ENCODE results near the gene G6PC1.
"Not testable (repeated sequence)": the region's sequence is repeated elsewhere in the genome, so short reads cannot be mapped to it uniquely, and the experiment has no call there.

The G6PC1 gene

GRCh38 chr17:42873315-42873714 lies 27.3 kb upstream of the G6PC1 start:
- in situ Hi-C loops (cut with HindIII; ENCODE audit: low sequenced_read_pairs) = no loop called here

GRCh38 chr17:42873932-42874695 lies 26.5 kb upstream of the G6PC1 start:
- in situ Hi-C loops (cut with HindIII; ENCODE audit: low sequenced_read_pairs) = not testable (repeated sequence)

GRCh38 chr17:42877037-42877436 lies 23.6 kb upstream of the G6PC1 start:
- in situ Hi-C loops (cut with HindIII; ENCODE audit: low sequenced_read_pairs) = no loop called here

GRCh38 chr17:42878123-42878880 lies 22.3 kb upstream of the G6PC1 start:
- in situ Hi-C loops (cut with HindIII; ENCODE audit: low sequenced_read_pairs) = no loop called here

GRCh38 chr17:42878924-42879595 lies 21.5 kb upstream of the G6PC1 start:
- in situ Hi-C loops (cut with HindIII; ENCODE audit: low sequenced_read_pairs) = no loop called here

GRCh38 chr17:42879596-42879985 lies 21.0 kb upstream of the G6PC1 start:
- in situ Hi-C loops (cut with HindIII; ENCODE audit: low sequenced_read_pairs) = no loop called here

GRCh38 chr17:42880776-42881310 lies 19.8 kb upstream of the G6PC1 start:
- in situ Hi-C loops (cut with HindIII; ENCODE audit: low sequenced_read_pairs) = no loop called here

- in situ Hi-C loops (cut with HindIII; ENCODE audit: low sequenced_read_pairs) = not testable (repeated sequence)
These were observed 18.9 kb upstream of the G6PC1 start for GRCh38 chr17:42881706-42882105.

GRCh38 chr17:42882166-42882565 lies 18.4 kb upstream of the G6PC1 start:
- in situ Hi-C loops (cut with HindIII; ENCODE audit: low sequenced_read_pairs) = no loop called here

- in situ Hi-C loops (cut with HindIII; ENCODE audit: low sequenced_read_pairs) = no loop called here
These were observed 16.6 kb upstream of the G6PC1 start for GRCh38 chr17:42883802-42884558.

GRCh38 chr17:42885806-42886205 lies 14.8 kb upstream of the G6PC1 start:
- in situ Hi-C loops (cut with HindIII; ENCODE audit: low sequenced_read_pairs) = not testable (repeated sequence)

- in situ Hi-C loops (cut with HindIII; ENCODE audit: low sequenced_read_pairs) = no loop called here
These were observed 14.1 kb upstream of the G6PC1 start for GRCh38 chr17:42886283-42887176.

- in situ Hi-C loops (cut with HindIII; ENCODE audit: low sequenced_read_pairs) = no loop called here
These were observed 10.8 kb upstream of the G6PC1 start for GRCh38 chr17:42889809-42890208.

GRCh38 chr17:42891539-42892152 lies 9.0 kb upstream of the G6PC1 start:
- in situ Hi-C loops (cut with HindIII; ENCODE audit: low sequenced_read_pairs) = no loop called here

GRCh38 chr17:42893359-42893758 lies 7.2 kb upstream of the G6PC1 start:
- in situ Hi-C loops (cut with HindIII; ENCODE audit: low sequenced_read_pairs) = no loop called here

GRCh38 chr17:42894283-42895184 lies 6.1 kb upstream of the G6PC1 start:
- in situ Hi-C loops (cut with HindIII; ENCODE audit: low sequenced_read_pairs) = no loop called here

- in situ Hi-C loops (cut with HindIII; ENCODE audit: low sequenced_read_pairs) = no loop called here
These were observed 5.4 kb upstream of the G6PC1 start for GRCh38 chr17:42895185-42895555.

GRCh38 chr17:42898147-42898811 lies 2.3 kb upstream of the G6PC1 start:
- in situ Hi-C loops (cut with HindIII; ENCODE audit: low sequenced_read_pairs) = no loop called here
